Measurements from ENCODE around the gene ZNF784.

ZNF784 gene

GRCh38 chr19:55643887-55644176 is 19.5 kb upstream of the ZNF784 start:
- no peak for TF ChIP-seq ESRRG (CRISPR knock-in tag; IDR thresholded peaks at IDR 0.05)
- TF ChIP-seq CSRNP3 (CRISPR knock-in tag; IDR thresholded peaks at IDR 0.05), result no peak
- 0 out of 2 replicates have a peak, but pooled peaks have one; percentile 34 for TF ChIP-seq RARB (CRISPR knock-in tag; IDR thresholded peaks at IDR 0.05)
- ATAC-seq, result no peak

- ATAC-seq, result peak; percentile 53
- TF ChIP-seq ESRRG (CRISPR knock-in tag; IDR thresholded peaks at IDR 0.05) (no peak), ZNF70 (CRISPR knock-in tag; IDR thresholded peaks at IDR 0.05) (0 out of 2 replicates have a peak, but pooled peaks have one; percentile 6), RARB (CRISPR knock-in tag; IDR thresholded peaks at IDR 0.05) (no peak), ZC3H10 (CRISPR knock-in tag; IDR thresholded peaks at IDR 0.05) (no peak), CSDC2 (CRISPR knock-in tag; IDR thresholded peaks at IDR 0.05) (0 out of 2 replicates have a peak, but pooled peaks have one; percentile 36), GLIS3 (CRISPR knock-in tag; IDR thresholded peaks at IDR 0.05) (peak; percentile 81; the same call in 1 of the 2 replicates)
Observed at GRCh38 chr19:55643003-55643886, 18.9 kb upstream of the ZNF784 start, which contains the start of gene ZNF581. ZNF581 (plus strand) TSS chr19:55643649; CDS start chr19:55644572, 923 bp downstream.

GRCh38 chr19:55642153-55643002 is 18.0 kb upstream of the ZNF784 start:
- TF ChIP-seq ZFP30 (CRISPR knock-in tag; IDR thresholded peaks at IDR 0.05) (no peak), ISL1 (CRISPR knock-in tag; IDR thresholded peaks at IDR 0.05) (no peak), PPARA (CRISPR knock-in tag; IDR thresholded peaks at IDR 0.05; ENCODE audit: borderline replicate concordance) (no peak), ARNTL (CRISPR knock-in tag; IDR thresholded peaks at IDR 0.05; ENCODE audit: borderline replicate concordance, low read depth) (no peak), CSRNP3 (CRISPR knock-in tag; IDR thresholded peaks at IDR 0.05) (no peak), CREB5 (CRISPR knock-in tag; IDR thresholded peaks at IDR 0.05; ENCODE audit: low read depth) (no peak), ZC3H10 (CRISPR knock-in tag; IDR thresholded peaks at IDR 0.05) (no peak), OSR1 (CRISPR knock-in tag; IDR thresholded peaks at IDR 0.05) (no peak), ZNF565 (CRISPR knock-in tag; conservative IDR thresholded peaks at IDR 0.05; ENCODE audit: low read depth) (no peak), ZFP3 (CRISPR knock-in tag; IDR thresholded peaks at IDR 0.05) (no peak), SNAI2 (CRISPR knock-in tag; IDR thresholded peaks at IDR 0.05) (no peak), CSDC2 (CRISPR knock-in tag; IDR thresholded peaks at IDR 0.05) (no peak), RARB (CRISPR knock-in tag; IDR thresholded peaks at IDR 0.05) (no peak), TCF4 (CRISPR knock-in tag; IDR thresholded peaks at IDR 0.05; ENCODE audit: borderline replicate concordance) (no peak), POU6F1 (CRISPR knock-in tag; IDR thresholded peaks at IDR 0.05; ENCODE audit: borderline replicate concordance, low read depth) (no peak), TOX (CRISPR knock-in tag; IDR thresholded peaks at IDR 0.05; ENCODE audit: borderline replicate concordance) (no peak), TSHZ2 (CRISPR knock-in tag; IDR thresholded peaks at IDR 0.05) (no peak), ESRRG (CRISPR knock-in tag; IDR thresholded peaks at IDR 0.05) (no peak)

More at GRCh38 chr19:55642153-55643002, 18.0 kb upstream of the ZNF784 start:
- ATAC-seq, result no peak; the same call in 2 of the 3 replicates
